C4-2B (cell line): ENCODE results near the gene IFITM5.

Source experiments
- CTCF ChIP-seq: fragments of 450-650 bp; conservative IDR thresholded peaks from 2 replicates; pipeline ENCODE4 v1.5.1; 2017; ENCODE audit warnings: mild to moderate bottlenecking
- ZFX ChIP-seq: fragments of 450-650 bp; IDR thresholded peaks from 2 replicates; pipeline ENCODE4 v1.6.1; 2017

- TF ChIP-seq CTCF (no peak), ZFX (no peak; the same call in 1 of the 2 replicates)
These were observed 14.0 kb upstream of the IFITM5 start for GRCh38 chr11:313304-313786.
